Fibroblast of gingiva (primary cell): ENCODE measurements around the gene KRTAP4-3.
"Not testable (repeated sequence)": the region's sequence is repeated elsewhere in the genome, so short reads cannot be mapped to it uniquely, and the experiment has no call there.

Source experiments
- DNase-seq: peaks from one replicate; pipeline ENCODE4 v3.0.0-alpha.2; 2011; ENCODE audit warnings: low read depth

KRTAP4-3 gene

DNA sequence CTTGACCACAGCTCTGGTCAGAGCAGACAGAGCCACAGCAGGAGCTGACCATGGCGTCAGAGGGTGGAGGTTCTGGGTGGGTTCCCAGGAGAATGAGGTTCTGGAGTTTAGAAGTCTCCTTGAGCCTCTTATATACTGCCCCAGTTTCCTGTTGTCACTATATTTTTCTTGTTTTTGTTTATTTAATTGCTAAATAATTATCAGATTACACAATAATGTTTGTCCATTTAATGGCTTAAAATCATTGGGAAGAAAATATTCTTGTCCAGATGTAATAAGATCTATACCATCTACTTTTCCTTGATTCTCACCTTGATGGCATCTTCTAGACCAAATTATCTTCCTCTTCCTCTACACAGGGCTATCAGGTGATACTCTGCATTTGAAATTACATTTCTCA, at the start of gene KRTAP4-3:
KRTAP4-3 (minus strand) TSS at position 101 of the 400 bp plus-strand sequence; CDS start at position 52, 49 bp downstream.
- no peak for DNase-seq

DNA sequence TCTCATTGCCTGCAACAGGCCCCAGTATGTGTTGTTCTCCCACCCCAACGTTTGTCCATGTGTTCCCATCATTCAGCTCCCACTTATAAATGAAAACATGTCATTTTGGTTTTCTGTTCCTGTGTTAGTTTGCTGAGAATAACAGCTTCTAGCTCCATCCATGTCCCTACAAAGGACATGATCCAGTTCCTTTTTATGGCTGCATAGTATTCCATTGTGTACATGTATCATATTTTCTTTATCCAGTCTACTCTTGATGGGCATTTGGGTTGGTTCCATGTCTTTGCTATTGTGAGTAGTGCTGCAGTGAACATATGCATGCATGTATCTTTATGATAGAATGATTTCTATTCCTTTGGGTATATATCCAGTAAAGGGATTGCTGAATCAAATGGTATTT, 47.7 kb upstream of the KRTAP4-3 start:
- DNase-seq = no peak

GRCh38 chr17:41212524-41213169, 44.6 kb upstream of the KRTAP4-3 start:
- DNase-seq = no peak

- peak; percentile 40 for DNase-seq
These were observed 43.9 kb upstream of the KRTAP4-3 start for GRCh38 chr17:41211845-41212466.

GRCh38 chr17:41199421-41200078, 31.5 kb upstream of the KRTAP4-3 start:
- no peak for DNase-seq

GRCh38 chr17:41196068-41196467, 28.0 kb upstream of the KRTAP4-3 start:
- DNase-seq = no peak

- no peak for DNase-seq
These were observed 22.3 kb upstream of the KRTAP4-3 start for GRCh38 chr17:41190328-41190727.

DNA sequence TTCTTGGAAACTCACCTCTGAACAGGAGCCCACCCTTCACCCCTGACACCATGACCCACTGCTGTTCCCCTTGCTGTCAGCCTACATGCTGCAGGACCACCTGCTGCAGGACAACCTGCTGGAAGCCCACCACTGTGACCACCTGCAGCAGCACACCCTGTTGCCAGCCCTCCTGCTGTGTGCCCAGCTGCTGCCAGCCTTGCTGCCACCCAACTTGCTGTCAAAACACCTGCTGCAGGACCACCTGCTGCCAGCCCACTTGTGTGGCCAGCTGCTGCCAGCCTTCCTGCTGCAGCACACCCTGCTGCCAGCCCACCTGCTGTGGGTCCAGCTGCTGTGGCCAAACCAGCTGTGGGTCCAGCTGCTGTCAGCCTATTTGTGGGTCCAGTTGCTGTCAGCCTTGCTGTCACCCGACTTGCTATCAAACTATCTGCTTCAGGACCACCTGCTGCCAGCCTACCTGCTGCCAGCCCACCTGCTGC, 21.9 kb upstream of the KRTAP4-3 start, which contains the start of gene KRTAP9-1:
KRTAP9-1 (plus strand) TSS at position 51 of the 482 bp plus-strand sequence; CDS start at position 51, 0 bp downstream.
- DNase-seq = not testable (repeated sequence)

GRCh38 chr17:41186872-41187271, 18.9 kb upstream of the KRTAP4-3 start:
- no peak for DNase-seq

DNA sequence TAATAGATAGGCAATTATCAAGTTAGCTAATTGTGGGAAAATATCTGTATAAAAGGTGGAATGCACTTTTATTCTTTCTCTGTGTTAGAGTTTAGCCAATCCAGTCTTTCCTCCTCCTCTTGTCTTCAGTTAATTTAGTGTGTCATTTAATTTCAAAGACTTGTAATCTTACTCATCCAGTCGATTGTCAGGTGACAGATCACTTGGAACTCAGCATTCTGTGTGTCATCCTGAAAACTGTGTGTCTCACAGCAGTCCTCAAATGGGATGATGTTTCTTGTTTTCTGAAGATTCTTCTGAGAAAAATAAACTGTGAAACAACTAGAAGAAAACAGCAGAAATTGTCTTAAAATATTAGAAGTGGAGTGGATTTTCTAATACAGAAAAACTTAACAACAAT, 17.0 kb upstream of the KRTAP4-3 start:
- DNase-seq = no peak

DNA sequence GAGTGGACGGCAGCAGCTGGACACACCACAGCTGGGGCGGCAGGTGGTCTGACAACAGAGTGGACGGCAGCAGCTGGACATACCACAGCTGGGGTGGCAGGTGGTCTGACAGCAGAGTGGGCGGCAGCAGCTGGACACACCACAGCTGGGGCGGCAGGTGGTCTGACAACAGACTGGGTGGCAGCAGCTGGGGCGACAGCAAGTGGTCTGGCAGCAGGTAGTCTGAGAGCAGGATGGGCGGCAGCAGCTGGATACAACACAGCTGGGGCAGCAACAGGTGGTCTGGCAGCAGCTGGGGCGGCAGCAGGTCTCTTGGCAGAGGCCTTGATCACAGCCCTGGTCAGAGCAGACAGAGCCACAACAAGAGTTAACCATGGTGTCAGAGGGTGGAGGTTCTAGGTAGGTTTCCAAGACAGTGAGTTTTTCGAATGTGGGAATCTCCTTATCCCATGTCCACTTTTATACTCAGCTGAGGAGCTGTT, 16.5 kb upstream of the KRTAP4-3 start, which contains the start of gene KRTAP4-1:
KRTAP4-1 (minus strand) TSS at position 432 of the 482 bp plus-strand sequence; CDS start at position 375, 57 bp downstream.
- DNase-seq = no peak

GRCh38 chr17:41178843-41179616, 11.0 kb upstream of the KRTAP4-3 start:
- DNase-seq = peak; percentile 39

DNA sequence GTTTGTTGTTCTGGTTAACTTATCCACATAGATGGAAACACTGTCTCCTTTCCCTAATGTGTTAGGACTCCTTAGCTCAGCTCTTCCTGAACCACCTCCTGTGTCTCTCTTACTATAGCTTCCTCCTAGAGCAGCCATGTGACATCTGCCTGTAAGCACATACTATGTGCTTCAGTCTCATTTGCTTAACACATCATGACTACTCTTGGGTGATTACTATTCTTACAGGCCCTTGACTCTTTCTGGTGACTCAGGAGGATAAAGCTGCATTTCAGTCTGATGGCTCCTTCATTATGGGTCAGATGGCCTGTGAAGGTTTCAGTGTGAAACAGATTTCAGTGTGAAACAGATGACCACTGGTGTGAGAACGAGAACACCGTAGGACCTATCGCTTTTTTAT, 10.3 kb upstream of the KRTAP4-3 start:
- no peak for DNase-seq

GRCh38 chr17:41177727-41178271, 9.8 kb upstream of the KRTAP4-3 start, which contains the start of gene KRTAP4-2:
Gene KRTAP4-2, minus strand, starts transcription at chr17:41178221. Its CDS starts 57 bp downstream, at chr17:41178164.
- no peak for DNase-seq

- no peak for DNase-seq
These were observed 8.8 kb upstream of the KRTAP4-3 start for GRCh38 chr17:41176744-41177387.

DNA sequence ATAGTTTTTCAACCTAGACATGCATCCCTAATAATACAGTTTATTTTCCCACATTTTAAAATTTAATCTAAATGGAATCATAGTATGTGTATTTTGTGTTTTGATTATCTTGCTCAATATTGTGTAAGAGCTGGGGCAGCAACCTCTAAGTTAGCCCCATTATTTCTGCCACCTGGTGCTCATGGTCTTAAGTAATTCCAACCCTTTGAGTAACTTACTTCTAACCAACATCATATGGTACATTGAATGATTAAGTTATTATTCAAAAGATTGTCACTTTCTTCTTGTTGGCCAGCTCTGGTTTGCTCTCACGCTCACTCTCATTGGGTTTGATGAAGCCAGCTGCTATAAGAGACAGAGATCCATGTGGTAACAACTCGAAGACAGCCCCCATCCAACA, 3.9 kb upstream of the KRTAP4-3 start:
- DNase-seq = peak; percentile 45

DNA sequence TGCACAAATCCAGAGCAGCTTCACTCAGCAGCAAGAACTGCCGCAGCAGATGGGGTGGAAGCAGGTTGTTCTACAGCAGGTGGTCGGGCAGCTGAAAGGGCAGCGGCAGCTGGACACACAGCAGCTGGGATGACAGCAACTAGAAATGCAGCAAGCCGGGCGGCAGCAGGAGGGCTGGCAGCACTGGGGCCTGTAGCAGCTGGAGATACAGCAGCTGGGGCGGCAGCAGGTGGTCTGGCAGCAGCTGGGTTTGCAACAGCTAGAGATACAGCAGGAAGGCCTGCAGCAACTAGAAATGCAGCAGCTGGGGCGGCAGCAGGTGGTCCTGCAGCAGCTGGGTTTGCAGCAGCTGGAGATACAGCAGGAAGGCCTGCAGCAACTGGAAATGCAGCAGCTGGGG, 460 bp downstream of the KRTAP4-3 start:
- no peak for DNase-seq

GRCh38 chr17:41163828-41164227, 4.2 kb downstream of the KRTAP4-3 start:
- no peak for DNase-seq

GRCh38 chr17:41160648-41161047, 7.4 kb downstream of the KRTAP4-3 start, which contains the start of gene KRTAP4-4:
Gene KRTAP4-4, minus strand, starts transcription at chr17:41160748. Its CDS starts 57 bp downstream, at chr17:41160691.
- no peak for DNase-seq

DNA sequence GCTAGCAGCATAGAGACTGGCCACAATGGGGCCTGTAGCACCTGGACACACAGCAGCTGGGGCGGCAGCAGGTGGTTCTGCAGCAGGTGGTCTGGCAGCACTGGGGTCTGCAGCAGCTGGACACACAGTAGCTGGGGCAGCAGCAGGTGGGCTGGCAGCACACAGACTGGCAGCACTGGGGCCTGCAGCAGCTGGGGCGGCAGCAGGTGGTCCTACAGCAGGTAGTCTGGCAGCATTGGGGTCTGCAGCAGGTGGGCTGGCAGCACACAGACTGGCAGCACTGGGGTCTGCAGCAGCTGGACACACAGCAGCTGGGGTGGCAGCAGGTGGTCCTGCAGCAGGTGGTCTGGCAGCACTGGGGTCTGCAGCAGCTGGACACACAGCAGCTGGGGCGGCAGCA, 7.8 kb downstream of the KRTAP4-3 start:
- not testable (repeated sequence) for DNase-seq

GRCh38 chr17:41153856-41154255, 14.2 kb downstream of the KRTAP4-3 start:
- no peak for DNase-seq
